ENCODE data around the gene TMEM97.

DNA sequence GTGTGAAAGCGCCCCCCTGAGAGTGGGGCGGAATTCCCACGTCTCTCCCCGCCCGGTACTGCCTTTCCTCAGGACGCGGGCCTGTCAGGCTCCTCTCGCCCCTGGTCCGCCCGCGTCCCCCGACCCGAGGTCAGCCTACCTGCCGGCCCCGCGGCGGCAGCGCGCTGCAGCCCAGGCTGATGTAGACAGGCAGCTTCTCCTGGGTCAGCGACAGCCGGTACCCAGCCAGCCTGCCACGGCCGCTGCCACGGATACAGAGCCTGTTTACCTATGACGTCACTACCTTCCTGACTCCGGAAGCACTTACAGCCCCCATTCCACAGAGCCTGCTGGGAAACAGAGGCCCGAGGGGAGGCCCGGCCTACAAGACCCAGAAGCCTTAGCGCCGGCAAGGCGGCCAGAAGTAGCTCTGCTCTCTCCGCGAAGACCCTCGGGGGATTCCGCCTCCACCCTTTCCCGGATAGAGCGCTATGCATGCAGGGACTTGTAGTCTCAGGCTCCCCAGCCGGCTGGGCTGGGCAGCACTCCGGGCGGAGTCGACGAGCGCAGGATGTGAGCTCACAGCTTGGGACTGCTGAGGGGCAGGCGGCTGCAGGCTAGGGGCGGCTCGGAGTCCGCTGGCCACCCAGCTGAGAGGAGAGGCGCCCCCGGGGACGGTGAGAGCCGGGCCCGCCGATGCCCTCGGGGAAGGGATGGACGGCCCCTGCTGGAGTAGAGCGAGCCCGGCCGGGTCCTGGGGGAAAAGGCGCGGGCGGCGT, 16.4 kb downstream of the TMEM97 start, which contains the start of the genes IFT20 and TNFAIP1:
- TF ChIP-seq, protein P1, sequence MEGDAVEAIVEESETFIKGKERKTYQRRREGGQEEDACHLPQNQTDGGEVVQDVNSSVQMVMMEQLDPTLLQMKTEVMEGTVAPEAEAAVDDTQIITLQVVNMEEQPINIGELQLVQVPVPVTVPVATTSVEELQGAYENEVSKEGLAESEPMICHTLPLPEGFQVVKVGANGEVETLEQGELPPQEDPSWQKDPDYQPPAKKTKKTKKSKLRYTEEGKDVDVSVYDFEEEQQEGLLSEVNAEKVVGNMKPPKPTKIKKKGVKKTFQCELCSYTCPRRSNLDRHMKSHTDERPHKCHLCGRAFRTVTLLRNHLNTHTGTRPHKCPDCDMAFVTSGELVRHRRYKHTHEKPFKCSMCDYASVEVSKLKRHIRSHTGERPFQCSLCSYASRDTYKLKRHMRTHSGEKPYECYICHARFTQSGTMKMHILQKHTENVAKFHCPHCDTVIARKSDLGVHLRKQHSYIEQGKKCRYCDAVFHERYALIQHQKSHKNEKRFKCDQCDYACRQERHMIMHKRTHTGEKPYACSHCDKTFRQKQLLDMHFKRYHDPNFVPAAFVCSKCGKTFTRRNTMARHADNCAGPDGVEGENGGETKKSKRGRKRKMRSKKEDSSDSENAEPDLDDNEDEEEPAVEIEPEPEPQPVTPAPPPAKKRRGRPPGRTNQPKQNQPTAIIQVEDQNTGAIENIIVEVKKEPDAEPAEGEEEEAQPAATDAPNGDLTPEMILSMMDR (IDR thresholded peaks at IDR 0.05): peak in 3 of 6 experiments; percentile 2 to 18 (median 14)
- peak in 3 of 4 donors; percentile 94 to 98 (median 95) for TF ChIP-seq POLR2A (IDR thresholded peaks at IDR 0.05)
